HG03457 (cell line): Measurements from ENCODE around the gene C11orf97.
"Not testable (repeated sequence)": the region's sequence is repeated elsewhere in the genome, so short reads cannot be mapped to it uniquely, and the experiment has no call there.

ENCODE experiments used
- ATAC-seq: cut with Tn5 transposase; IDR thresholded peaks from one replicate; pipeline ENCODE4 v1.9.1; 2021; ENCODE audit warnings: moderate number of reproducible peaks; ENCODE audit not compliant: unreplicated experiment

C11orf97 gene, protein sequence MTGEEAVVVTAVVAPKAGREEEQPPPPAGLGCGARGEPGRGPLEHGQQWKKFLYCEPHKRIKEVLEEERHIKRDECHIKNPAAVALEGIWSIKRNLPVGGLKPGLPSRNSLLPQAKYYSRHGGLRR

DNA sequence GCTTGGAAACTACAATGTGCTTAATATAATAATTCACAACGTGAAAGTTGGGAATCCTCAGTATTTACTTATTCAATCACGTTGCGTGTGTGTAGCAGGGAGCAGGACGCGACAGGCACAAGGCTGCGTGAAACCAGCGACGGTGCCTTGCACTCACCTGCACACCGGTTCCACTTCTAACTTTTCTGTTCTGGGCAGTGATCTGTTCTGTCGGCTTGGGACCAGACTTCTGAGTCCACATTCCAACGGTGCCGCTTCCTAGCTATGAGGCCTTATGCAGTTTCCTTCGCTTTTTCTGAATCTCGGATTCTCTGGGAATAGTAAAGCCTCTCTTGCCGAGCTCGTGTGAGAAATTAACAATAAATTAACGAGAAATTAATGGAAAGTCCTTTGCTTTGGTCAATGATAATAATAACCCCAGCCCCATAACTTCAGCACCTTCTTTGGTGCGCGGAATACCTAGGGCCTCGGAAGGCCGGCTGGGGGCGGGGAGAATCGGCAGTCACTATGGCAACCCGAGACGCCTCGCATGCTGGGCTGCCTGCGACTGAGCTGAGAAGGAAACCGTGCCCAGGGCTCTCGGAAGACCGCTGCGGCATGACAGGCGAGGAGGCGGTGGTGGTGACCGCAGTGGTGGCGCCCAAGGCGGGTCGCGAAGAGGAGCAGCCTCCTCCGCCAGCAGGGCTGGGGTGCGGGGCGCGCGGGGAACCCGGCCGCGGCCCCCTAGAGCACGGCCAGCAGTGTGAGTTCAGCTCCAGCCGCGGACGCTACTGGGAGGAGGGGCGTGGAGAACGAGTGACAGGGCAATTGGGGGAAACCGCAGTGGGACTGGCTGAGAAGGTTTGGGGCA, at the start of gene C11orf97:
Gene C11orf97, plus strand, starts transcription at position 530 of the 850 bp plus-strand sequence. Its CDS starts 68 bp downstream, at position 598.
- peak; percentile 84 for ATAC-seq

GRCh38 chr11:94469416-94469815, 42.8 kb upstream of the C11orf97 start:
- ATAC-seq, result peak; percentile 67

DNA sequence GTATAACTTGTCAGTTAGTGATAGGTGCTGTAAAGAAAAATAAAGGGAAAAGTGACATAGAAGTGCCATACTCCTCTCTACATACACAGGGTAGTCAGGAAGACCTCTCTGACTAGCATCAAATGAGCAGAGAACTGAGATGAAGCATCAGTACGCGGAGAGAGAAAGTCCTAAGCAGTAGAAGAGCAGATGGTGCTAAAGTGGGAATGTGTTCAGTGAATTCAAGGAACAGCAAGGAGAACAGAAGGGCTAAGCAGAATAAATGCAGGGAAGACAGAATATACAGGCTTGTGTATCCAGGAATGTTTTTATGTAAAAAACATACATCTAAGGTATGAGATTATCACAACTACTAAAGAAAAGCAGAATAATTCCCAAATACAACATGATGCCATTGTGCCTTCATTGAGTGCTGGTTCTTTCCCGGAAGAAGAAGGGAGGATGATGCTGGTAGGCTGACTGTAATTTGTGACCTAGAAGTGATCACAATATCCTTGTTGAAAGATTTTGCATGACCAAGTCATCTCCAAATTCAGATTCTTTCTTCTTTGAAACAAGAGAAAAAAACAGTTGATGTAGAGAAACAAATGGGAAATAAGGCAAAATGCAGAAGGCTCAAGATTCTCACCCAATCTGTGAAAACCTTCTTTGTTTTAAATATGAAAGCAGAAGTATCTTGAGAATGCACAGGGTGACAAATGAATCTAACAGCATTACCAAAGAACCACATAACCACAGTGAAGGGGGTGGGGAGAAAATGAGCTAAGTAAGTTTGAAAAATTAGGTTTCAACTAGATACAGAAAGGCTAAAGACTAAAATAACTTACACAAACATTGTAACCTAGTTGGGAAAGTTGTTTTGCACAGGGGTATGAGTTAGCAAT, 39.1 kb upstream of the C11orf97 start:
- ATAC-seq, result peak; percentile 80

DNA sequence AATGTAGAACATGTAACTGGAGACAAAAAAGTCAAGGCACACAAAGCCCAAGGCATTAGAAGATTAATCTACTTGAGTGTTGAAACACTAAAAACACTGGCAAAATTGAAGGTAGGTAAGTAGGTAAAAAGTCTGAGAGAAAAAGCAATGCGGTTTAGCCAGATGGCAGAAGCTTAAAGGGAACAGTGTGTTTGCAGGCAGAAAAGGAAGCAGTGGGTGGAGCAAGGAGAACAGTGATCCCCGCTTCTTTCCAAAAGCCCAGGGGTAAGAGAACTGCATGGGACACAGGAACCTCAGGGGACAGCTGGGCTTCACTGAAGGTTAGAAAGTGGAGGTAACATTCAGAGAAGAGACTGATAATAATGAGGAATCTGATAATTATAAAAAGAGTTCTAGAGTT, 34.6 kb upstream of the C11orf97 start:
- ATAC-seq, result no peak

DNA sequence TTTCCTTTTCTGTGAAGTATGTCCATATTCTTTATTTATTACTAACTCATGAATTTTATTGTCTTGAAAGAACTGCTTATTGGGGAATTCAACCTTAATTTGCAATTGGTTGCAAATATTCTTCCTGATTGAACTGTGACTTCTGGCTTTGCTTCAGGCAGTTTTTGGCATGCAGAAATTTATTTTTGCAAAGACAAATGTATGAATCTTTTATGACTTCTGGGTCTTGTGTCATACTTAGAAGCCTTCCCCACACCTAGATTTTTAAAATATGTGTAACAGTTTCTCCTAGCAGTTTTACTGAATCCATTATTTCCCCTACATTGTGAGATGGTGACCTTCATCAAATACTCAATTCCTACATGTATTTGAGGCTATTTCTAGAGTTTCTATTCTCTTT, 30.9 kb upstream of the C11orf97 start:
- no peak for ATAC-seq

- ATAC-seq, result no peak
Measured at GRCh38 chr11:94486068-94486467, 26.2 kb upstream of the C11orf97 start.

DNA sequence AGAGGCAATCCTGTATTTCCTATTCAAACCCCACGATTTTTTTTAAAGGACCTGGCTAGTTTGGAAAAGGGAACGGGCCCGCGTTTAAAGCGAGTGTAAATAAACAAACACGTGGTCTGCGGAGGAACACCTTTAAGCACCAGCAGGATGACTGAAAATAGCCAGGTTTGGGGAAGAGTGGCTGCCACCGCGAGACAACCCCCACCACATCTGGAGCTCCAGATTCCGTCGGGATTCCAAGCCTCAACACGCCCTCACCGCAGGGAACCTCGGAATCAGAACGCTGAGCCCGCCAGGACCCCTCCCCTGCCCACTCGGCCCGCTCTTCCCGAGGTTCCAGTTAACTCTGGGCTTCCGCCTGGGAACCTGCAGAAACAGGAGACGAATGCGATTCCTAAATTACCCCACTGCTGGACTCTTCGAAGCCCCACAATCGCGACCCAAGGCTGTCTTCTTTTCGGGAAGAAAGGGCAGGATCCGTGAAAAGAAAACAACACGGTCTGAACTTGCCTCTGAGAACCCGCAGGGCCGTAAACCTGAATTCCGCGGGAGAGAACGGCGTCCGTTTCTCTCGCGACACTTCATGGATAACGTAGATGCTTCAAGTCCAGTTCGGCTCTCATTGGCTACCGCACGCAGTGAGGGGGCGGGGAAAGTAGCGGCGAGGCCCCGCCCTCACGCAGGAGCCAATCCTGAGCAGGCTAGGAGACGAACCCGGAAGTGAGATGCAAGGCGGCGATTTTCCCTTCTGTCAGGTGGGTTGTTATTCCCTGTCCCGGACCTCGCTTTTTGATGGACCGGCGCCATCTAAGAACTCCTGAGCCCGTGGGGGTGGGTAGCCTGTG, 18.8 kb upstream of the C11orf97 start, which contains the start of the genes ANKRD49 and MRE11:
Gene ANKRD49, plus strand, starts transcription at position 704 of the 845 bp plus-strand sequence. CDS start 2,710 bp downstream, outside the sequence.
Gene MRE11, minus strand, starts transcription at position 564 of the 845 bp plus-strand sequence. CDS start 1,043 bp downstream, outside the sequence.
- peak; percentile 100 for ATAC-seq

DNA sequence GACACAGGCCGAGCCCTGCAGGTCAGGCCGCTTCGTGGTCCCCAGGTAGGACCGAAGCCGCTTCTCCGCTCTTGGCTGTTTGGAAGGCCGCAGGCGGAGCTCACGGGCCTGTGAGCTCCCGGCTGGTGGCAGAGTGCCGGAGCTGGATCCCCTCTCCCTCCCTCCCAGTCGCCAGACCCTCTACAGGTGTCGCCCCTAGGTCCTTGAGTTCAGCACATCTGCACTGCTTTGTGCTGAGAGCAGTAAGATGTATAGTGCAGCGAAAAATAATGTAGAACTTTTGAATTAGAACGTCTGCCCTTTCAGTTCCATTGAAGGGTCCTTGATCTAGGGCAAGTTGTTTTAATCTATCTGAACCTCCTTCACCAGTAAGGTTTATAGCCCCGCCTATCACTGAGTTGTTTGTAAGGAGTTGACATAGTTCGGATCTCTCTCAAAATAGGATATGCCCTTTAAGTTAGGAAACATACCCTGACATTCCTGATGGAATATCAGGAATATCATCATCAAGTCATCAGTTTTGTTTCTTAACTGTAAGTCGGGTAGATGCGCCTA, 18.1 kb upstream of the C11orf97 start:
- ATAC-seq, result peak; percentile 45

GRCh38 chr11:94500181-94500580, 12.1 kb upstream of the C11orf97 start:
- no peak for ATAC-seq

DNA sequence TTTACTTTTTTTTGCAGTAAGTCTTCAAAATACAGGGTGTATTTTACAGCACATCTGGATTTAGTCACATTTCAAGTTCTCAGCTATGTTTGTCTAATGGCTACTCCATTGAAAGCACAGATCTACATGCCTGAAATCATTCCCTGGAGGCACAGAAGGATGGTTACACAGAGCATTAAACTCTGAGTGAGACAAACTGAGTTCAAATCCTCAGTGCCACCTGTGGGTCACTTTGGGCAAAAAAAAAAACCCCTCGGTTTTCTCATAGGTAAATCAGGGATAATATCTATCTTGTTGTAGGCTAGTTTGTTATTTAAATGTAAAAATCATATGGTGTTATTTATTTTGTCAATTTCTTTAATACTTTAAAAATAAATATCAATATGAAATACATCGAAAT, 10.7 kb upstream of the C11orf97 start:
- ATAC-seq, result no peak

DNA sequence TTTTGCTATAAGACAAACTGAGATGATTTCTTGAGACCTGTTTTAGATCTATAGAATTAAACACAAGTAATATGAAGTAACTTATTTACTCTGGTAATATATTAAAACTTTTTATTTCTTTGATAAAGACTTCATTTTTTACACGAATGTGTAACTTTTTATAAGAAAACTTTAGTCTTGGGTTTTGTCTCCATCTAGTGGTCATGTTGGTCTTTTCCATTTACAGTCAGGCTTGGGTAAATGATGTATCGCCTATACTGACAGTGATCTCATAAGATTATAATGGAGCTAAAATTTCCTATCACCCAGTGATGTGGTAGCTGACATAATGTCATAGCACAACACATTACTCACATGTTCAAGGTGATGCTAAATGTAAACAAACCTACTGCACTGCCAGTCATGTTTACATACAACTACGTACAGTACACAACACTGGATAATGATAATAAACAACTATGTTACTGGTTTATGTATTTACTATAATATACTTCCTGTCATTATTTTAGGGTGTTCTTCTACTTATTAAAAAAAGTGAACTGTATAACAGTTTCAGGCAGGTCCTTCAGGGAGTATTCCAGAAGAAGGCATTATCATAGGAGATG, 7.5 kb upstream of the C11orf97 start:
- ATAC-seq, result no peak

- not testable (repeated sequence) for ATAC-seq
Measured at GRCh38 chr11:94506513-94506912, 5.7 kb upstream of the C11orf97 start.

- no peak for ATAC-seq
Measured at GRCh38 chr11:94507485-94507884, 4.8 kb upstream of the C11orf97 start.

DNA sequence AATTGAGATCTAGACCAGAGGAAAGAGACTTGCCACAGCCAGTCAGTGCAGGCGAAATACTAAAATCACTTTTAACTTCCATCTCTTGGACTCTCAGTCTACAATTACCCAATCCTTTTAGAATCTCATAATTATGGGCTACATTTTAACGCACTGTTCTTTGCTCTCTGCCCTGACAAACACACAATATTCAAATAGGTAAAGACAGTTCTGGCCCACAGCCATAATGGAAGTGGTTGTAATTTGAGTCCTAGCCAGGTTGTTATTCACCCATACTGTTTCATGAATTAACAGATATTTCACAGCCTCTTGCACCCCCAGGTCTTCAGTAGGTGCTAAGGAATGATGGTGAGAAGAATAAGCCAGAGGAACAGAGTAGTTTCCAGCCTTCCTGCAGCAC, 830 bp downstream of the C11orf97 start:
- no peak for ATAC-seq

- no peak for ATAC-seq
Measured at GRCh38 chr11:94515398-94515797, 3.1 kb downstream of the C11orf97 start.

DNA sequence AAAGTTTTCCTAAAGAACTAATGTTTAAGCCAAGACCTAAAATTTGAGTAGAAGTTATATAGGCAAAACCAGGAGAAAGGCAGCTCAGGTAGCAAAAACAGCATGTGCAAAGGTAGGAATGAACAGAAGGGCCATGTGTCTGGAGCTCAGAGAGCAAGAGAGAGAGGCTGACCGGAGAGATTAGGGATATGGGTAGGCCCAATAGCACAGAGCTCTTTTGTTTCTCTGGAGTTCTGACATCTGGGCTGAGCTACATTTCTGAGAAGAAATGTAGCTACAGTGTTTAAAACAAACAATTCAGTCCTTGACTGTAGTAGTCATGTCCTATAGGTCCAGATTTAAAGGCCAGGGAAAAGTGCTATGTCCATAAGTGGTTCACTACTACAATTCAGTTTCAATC, 4.5 kb downstream of the C11orf97 start:
- no peak for ATAC-seq

DNA sequence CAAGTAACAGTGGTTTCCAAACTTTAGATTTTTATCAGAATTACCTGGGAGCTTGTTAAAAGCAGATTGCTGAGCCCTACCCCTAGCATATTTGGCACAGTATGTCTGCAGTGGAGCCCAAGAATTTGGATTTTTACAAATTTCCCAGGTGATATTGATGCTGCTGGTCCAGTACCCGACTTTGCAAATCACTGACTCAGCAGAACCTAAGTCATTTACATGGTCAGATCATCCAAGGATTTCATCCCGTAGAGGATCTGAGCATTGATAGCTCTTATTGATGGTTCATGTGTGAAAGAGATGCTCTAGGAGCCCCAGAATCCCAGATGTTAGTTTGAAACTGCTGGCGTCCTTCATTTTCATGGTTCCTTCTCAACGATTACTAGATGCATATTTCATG, 6.0 kb downstream of the C11orf97 start:
- ATAC-seq, result no peak

DNA sequence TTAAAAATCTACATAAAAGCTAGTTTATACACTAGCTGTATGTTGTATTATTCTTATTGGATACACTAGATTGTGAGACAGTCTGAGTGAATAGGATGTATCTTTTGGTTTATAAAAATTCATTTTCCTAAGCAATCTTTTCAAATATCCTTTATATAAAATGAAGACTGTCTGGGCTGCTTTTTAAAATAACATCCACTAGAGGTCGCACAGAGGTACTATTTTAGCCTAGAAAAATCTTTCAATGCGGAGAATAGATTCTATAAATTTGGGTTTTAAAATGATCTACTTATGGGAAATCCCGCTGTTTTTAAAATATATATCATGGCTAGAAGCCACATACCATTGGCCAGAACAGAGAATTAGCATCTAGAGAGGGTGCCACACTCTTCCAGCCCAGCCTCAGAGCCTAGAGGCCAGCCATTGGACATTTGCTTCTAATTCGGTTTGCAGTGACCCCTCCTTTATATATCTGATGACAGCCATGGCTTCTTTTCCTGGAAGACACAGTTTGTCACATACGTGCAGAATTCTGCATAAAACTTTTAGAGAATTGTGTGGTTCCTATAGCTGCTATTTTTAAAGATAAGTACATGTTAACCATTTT, 7.3 kb downstream of the C11orf97 start:
- ATAC-seq, result no peak

- no peak for ATAC-seq
Measured at GRCh38 chr11:94521684-94522083, 9.4 kb downstream of the C11orf97 start.
